GM18511 (cell line): ENCODE results near the gene TTC13.

Experiments used
- ATAC-seq: cut with Tn5 transposase; IDR thresholded peaks from one replicate; pipeline ENCODE4 v1.9.1; 2021; ENCODE audit warnings: mild to moderate bottlenecking, moderate library complexity; ENCODE audit not compliant: unreplicated experiment

Gene TTC13

DNA sequence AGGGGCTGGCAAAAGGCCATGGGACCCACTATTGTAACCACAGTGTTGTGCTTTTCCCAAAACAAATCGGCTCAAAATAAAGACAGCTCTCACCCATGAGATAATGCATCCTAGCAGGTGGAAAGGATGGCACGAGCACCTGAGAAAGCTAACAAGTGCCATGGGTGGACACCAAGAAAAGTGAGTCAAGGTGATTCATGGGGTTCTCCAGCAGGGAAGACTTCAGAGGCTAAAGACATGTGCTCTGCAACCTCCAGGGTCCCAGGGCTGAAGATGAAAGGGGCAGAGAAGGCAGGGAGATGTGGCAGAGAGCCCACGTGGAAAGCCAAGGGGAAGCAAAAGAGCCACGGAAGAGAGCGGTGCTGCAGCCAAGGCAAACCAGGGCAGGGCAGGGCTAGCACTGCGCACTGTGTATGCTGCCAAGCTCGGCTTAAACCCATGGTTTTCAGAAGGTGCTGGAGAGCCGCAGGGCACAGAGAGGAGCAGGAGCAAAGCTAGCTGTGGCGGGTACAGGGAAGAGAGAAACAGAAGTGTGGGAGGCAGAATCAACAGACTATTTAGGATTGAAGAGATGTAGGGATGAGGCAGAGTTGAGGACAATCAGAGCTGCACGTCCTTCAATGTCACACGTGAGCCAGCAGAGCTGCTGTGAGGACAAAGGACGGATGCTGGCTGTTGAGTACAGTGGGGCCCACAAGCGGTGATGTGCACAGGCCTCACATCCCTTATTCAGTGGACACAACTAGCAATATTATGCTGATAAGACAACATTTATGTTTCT is 68.5 kb downstream of the TTC13 start:
- no peak for ATAC-seq

GRCh38 chr1:230907472-230908205 is 71.0 kb downstream of the TTC13 start:
- no peak for ATAC-seq

DNA sequence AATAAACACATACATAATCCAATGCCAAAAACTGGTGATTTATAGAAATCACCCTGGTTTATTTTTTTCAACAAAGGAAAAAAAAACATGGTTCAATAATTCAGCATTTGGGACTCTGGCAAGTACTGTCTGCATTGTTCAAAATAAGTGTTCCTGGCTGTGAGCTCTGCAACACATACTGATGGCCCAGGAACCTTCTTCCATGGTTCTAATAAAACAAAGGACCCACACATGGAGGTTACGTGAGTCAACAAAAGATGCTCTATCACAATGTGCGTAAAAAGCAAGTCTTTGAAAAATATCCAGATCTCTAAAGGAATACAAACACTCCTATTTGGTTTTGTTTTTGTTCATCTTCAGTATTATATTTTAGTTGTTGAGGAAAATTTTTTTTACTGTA is 72.4 kb downstream of the TTC13 start:
- ATAC-seq = no peak

DNA sequence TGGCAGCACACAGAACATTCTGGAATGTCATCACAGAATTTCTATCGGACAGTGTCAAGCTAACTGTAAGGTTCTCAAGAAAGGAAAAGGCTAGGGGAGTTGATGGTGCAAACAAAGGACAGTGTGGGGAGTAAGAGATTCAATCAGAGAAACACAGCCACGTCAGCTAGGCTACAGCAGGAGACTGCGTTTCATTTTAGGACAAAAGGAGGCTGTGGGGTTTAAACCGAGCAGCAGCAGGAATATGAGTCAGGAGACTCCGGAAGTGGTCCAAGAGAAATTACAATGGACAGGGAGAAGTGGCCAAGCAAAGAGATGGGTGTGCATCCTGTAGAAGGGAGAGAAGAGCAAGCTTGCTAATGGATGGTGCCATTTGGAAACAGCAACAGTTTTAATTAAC is 72.9 kb downstream of the TTC13 start:
- no peak for ATAC-seq

GRCh38 chr1:230902349-230902923 is 76.2 kb downstream of the TTC13 start:
- no peak for ATAC-seq

DNA sequence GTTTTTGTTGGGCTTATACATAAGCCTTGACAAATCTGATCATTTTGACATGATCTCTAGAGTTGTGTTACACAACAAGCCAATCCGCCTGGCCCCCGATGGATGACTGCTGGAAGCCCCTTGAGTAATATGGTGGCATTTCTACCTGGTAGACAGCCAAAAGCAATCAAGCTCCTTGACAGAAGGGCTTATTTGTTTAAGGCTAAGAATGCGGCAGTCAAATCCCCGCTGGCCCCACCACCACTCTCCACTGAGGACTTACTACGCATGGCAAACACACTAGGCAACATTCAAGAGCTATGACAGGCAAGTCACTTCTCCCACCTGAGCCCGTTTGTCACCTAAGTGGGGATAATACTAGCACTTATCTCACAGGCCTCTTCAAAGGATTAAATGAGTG is 77.0 kb downstream of the TTC13 start:
- ATAC-seq = no peak

GRCh38 chr1:230900984-230901383 is 77.7 kb downstream of the TTC13 start:
- no peak for ATAC-seq

DNA sequence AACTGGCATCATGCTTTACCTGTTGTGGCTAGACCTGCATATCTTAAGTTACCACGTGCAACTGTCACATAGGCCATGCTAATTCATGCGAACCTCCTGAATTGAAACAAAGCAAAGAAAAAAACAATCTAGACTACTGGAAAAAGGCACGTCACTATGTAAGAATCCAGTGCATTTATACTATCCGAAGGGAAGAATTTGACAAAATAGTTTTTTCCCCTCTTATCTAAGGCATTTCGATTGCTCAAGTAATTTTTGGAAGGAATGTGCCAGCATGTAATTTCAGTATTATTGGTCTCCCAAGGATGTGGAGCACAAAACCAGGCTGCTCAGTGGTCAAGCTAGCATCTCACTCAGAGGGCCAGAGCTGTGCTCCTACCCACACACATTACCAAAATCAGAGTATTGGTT is 78.8 kb downstream of the TTC13 start:
- no peak for ATAC-seq

DNA sequence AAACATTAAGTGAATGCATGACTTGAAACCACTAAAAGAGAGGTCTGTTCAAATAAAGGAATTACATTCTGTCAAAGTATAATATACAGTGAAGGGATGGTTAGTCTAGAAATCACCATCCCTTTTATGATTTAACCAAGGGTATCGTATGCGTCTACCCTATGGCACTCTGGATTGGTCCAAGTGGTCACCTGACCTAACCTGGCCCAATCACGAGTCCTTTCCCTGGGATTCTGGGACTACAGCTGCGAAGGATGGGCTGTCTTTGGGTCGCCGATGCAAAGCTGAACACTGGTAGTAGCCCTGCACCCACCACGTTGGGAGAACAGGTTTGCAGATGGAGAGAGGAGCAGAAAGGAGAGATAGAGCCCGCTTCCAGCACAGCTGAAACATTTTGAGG is 79.9 kb downstream of the TTC13 start:
- ATAC-seq = no peak

DNA sequence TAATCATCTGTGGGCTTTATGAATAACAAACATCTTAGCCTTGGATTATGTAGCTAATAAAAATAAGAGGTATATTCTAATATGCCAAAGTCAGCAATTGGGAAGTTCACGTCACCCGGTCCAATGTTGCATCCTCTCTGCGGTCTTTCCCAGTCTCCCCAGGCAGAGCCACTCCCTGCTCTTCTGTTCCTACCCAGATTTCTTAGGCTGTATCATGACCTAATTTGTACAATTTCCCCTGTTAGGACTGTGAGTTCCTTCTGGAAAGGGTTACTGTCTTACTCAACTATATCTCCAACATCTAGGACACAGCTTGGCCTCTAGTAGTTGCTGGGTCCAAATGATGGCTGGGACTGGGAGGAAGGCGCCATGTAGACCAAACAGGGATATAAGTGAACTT is 80.5 kb downstream of the TTC13 start:
- ATAC-seq = no peak

GRCh38 chr1:230896779-230897178 is 81.9 kb downstream of the TTC13 start:
- ATAC-seq = no peak

- no peak for ATAC-seq
These were observed 83.2 kb downstream of the TTC13 start for GRCh38 chr1:230895452-230895851.

DNA sequence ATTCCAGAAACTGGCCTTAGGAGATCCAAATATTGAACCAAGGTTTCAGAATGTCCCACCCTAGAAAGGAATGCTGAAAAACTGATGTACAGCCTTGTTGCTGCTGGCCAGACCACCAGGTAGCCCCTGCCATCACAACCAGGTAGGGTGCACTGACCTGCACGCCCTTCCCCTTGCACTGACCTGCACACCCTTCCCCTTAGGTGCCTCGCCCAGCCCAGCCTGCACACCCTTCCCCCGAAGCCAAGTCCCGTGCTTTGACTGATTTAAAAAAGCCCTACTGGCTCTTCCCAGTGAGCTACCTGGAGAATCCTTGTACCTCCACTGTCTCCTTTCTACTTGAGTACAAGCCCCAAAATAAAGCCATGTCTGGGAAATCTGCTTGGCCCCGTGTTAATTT is 84.0 kb downstream of the TTC13 start:
- ATAC-seq = no peak

DNA sequence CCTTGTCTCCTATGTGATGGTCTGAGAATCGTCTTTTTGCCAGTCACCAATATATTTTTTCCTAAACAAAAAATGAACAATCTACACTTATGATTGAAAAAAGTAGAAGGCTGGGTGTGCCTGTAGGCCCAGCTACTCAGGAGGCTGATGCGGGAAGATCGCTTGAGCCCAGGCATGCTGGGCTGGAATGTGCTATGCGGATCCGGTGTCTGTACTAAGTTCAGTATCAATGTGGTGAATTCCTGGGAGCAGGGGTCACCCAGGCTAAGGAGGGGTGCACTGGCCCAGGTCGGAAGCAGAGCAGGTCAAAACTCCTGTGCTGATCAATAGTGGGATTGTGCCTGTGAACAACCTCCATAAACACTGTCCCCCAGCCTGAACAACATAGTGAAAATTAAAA is 84.6 kb downstream of the TTC13 start:
- ATAC-seq = no peak

DNA sequence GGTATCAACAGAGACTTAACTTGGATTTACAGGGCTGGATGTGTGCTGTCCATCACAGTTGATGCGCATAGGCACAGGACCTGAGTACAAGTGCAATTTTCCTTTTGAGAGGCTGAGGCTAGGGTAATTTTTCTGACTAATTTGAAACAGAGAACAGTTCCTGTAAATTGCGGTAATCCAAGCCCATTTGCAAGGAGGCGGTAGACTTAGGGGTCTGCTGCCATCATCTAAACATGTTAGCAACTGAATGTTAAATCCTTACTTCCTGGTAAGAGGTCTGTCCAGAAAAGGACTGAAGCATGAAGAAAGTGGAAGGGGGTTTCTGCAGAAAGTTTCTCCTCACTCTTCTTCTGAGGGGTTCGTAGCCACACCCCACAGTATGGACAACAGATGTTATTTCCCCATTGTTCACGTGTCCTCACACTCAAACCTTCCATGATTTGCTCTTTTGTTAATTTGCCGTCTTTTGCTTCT is 86.6 kb downstream of the TTC13 start:
- ATAC-seq = no peak

GRCh38 chr1:230891413-230891812 is 87.2 kb downstream of the TTC13 start:
- no peak for ATAC-seq

DNA sequence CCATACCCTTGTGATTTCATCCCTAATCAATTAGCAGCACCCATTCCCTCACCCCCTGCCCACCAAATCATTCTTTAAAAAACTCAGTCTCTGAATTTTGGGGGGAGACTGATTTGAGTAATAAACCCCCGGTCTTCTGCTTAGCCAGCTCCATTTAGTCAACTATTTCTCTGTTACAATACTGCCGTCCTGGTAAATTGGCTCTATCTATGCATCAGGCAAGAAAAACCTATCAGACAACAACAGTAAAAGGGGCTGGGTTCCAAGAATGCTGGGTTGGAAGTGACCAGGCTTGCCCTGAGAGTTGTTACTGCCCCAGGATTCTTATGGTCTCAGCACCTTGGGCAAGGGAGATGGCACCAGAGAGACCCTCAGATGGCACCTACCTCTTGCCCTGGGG is 94.0 kb downstream of the TTC13 start:
- ATAC-seq = no peak

DNA sequence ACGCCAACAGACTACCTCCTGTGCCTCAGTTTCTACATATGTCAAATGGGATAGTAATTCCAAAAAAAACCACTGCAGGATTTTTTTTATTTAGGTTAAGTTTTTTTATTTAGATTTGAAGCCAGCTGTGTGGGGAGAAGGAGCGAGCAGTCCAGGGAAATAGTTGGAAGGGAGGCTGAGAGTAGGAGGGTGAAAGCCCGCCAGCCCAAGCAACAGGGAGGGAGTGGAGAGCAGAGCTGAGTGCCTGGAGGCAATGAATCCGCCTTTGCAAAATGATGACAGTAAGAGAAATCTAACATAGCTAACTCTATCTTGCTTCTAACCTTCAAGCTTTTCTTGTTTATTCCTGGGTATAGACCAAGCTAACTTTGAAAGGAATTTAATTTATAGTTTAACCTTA is 94.7 kb downstream of the TTC13 start:
- ATAC-seq = no peak

DNA sequence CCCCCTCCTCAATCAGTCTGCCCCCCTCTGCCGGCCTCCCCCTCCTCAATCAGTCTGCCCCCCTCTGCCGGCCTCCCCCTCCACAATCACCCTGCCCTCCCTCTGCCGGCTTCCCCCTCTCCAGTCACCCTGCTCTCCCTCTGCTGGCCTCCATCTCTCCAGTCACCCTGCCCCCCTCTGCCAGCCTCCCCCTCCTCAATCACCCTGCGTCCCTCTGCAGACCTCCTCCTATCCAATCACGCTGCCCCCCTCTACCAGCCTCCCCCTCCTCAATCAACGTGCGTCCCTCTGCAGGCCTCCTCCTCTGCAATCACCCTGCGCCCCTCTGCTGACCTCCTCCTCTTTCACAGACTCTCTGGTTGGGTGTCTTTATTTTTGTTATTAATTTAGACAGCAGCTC is 98.9 kb downstream of the TTC13 start:
- ATAC-seq = no peak

DNA sequence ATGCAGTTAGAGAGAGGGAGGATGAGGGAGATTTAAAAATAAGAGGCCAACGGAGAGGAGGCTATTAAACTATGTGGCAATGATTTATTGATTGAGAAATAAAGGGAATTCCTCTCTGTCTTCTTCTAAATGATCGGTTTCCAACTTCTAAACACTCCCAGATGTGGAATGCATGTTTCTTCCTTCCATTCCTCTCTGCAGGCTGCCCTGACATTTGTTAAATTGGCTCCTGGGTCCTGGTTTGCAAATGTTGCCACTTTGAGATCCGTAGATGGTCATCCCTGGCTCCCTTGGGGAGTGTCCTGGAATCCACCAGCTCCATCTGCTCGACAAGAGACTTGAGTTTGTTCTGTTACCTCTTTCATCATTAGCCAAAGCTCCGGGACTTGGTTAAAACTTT is 100.1 kb downstream of the TTC13 start:
- no peak for ATAC-seq

- ATAC-seq = no peak
These were observed 100.6 kb downstream of the TTC13 start for GRCh38 chr1:230877924-230878590.
